Measurements from ENCODE around the gene DR1.
A peak's percentile ranks its signal among the peaks of the same experiment; 100 is the strongest.

The DR1 gene

DNA sequence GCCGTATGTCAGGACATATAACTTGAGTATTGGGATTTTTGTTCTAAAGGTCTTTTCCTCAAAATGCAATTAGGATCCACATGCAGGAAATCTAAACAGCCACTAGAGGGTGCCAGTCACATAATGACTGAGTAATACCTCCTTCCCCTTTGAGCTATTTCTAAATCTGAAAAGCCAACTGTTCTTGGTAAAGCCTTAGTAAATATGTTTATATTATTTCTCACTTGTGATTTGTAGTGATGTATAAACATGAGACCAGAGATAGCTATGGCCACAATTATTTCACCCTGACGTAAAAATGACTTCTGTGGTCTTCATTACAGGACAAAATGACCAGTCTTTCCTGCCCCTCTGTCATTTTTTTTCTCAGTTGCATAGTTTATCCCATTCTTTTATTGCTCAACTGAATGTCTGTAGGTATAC lies 41.0 kb upstream of the DR1 start:
- no peaks in the 10 kb centered on the region for H3K79me1 ChIP-seq (replicated peaks; ENCODE audit: low read length, poor library complexity, severe bottlenecking)
- H3K27ac ChIP-seq (ENCODE audit: low read length, poor library complexity, severe bottlenecking): no peak overlapping the region
- no peak overlapping the region for H2BK12ac ChIP-seq (ENCODE audit: low read length in 2 of 2)
- H2BK120ac ChIP-seq (ENCODE audit: low read depth, low read length): no peak overlapping the region
- H4K91ac ChIP-seq (ENCODE audit: low read length): no peak overlapping the region
- no peak overlapping the region for H3K18ac ChIP-seq (ENCODE audit: low read depth in 1 of 2, low read length in 2 of 2)
- no peak overlapping the region for H2BK15ac ChIP-seq (ENCODE audit: low read depth, poor library complexity, severe bottlenecking)
- H3K9me3 ChIP-seq (ENCODE audit: control insufficient read depth, low read length): no peaks in the 10 kb centered on the region
- no peak overlapping the region for H2AK5ac ChIP-seq (ENCODE audit: low read length, severe bottlenecking)
- no peak overlapping the region for H2AFZ ChIP-seq (ENCODE audit: low read depth, low read length)
- H3K4me1 ChIP-seq (ENCODE audit: control insufficient read depth, insufficient read depth, low read depth, low read length): no peaks in the 10 kb centered on the region
- no peak overlapping the region for H3K9ac ChIP-seq (ENCODE audit: low read length)
- no peaks in the 10 kb centered on the region for H3K27me3 ChIP-seq (ENCODE audit: control insufficient read depth in 1 of 2, insufficient read depth in 1 of 2, low read length in 2 of 2)
- DNase-seq: peak; percentile 84
- H4K8ac ChIP-seq (ENCODE audit: low read length): no peak overlapping the region
- no peak overlapping the region for H3K4ac ChIP-seq (ENCODE audit: low read depth in 1 of 2, low read length in 2 of 2)
- no peak overlapping the region for H3K23ac ChIP-seq (ENCODE audit: low read length in 2 of 2)
- no peak overlapping the region for H3K14ac ChIP-seq (ENCODE audit: low read length in 2 of 2)
- H3K36me3 ChIP-seq (ENCODE audit: control insufficient read depth in 1 of 2, insufficient read depth in 2 of 2, low read depth in 1 of 2, low read length in 2 of 2): peaks cover 0 to 3% of the 10 kb centered on the region in 2 experiments
- H2BK5ac ChIP-seq (ENCODE audit: low read depth, low read length, poor library complexity, severe bottlenecking): no peak overlapping the region
- no peak overlapping the region for H3K4me2 ChIP-seq (ENCODE audit: low read length, poor library complexity, severe bottlenecking)
- no CpG with 5 or more reads among the region's 2 CpGs for WGBS
- no peak overlapping the region for H3K4me3 ChIP-seq (ENCODE audit: insufficient read depth in 1 of 2, low read depth in 1 of 2, low read length in 2 of 2)

DNA sequence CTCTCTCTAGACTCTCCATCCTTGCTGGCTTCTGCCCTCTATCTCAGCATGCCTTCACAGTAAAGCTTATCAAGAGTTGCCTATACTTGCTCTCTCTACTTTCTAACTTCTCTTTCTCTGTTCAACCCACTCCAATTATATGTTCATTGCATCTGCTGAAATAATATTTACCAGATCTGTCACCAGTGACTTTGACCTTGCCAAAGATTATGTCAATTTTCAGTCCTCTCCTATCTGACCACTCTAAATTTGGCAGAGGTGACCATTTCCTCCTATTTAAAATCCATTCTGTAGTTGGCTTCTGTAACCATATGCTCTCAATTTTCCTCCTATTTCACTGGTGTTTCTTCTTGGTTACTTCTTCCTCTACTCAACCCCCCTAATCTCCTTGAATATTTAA lies 38.8 kb upstream of the DR1 start:
- H3K9me3 ChIP-seq (ENCODE audit: control insufficient read depth, low read length): no peaks in the 10 kb centered on the region
- no peaks in the 10 kb centered on the region for H3K79me1 ChIP-seq (replicated peaks; ENCODE audit: low read length, poor library complexity, severe bottlenecking)
- no peaks in the 10 kb centered on the region for H3K4me1 ChIP-seq (ENCODE audit: control insufficient read depth, insufficient read depth, low read depth, low read length)
- no peaks in the 10 kb centered on the region for H3K36me3 ChIP-seq (ENCODE audit: control insufficient read depth in 1 of 2, insufficient read depth in 2 of 2, low read depth in 1 of 2, low read length in 2 of 2)
- no peak overlapping the region for H3K4ac ChIP-seq (ENCODE audit: low read depth in 1 of 2, low read length in 2 of 2)
- H2BK15ac ChIP-seq (ENCODE audit: low read depth, poor library complexity, severe bottlenecking): no peak overlapping the region
- no peak overlapping the region for H4K8ac ChIP-seq (ENCODE audit: low read length)
- no peak overlapping the region for H3K9ac ChIP-seq (ENCODE audit: low read length)
- no peak overlapping the region for H2AFZ ChIP-seq (ENCODE audit: low read depth, low read length)
- no peak overlapping the region for H3K18ac ChIP-seq (ENCODE audit: low read depth in 1 of 2, low read length in 2 of 2)
- no peak overlapping the region for H3K4me3 ChIP-seq (ENCODE audit: insufficient read depth in 1 of 2, low read depth in 1 of 2, low read length in 2 of 2)
- H2BK12ac ChIP-seq (ENCODE audit: low read length in 2 of 2): no peak overlapping the region
- H4K91ac ChIP-seq (ENCODE audit: low read length): no peak overlapping the region
- H3K14ac ChIP-seq (ENCODE audit: low read length in 2 of 2): no peak overlapping the region
- H2BK120ac ChIP-seq (ENCODE audit: low read depth, low read length): no peak overlapping the region
- no peak overlapping the region for H3K27ac ChIP-seq (ENCODE audit: low read length, poor library complexity, severe bottlenecking)
- DNase-seq: no peak
- no peaks in the 10 kb centered on the region for H3K27me3 ChIP-seq (ENCODE audit: control insufficient read depth in 1 of 2, insufficient read depth in 1 of 2, low read length in 2 of 2)
- no peak overlapping the region for H2AK5ac ChIP-seq (ENCODE audit: low read length, severe bottlenecking)
- H3K23ac ChIP-seq (ENCODE audit: low read length in 2 of 2): no peak overlapping the region
- H3K4me2 ChIP-seq (ENCODE audit: low read length, poor library complexity, severe bottlenecking): no peak overlapping the region
- no peak overlapping the region for H2BK5ac ChIP-seq (ENCODE audit: low read depth, low read length, poor library complexity, severe bottlenecking)

DNA sequence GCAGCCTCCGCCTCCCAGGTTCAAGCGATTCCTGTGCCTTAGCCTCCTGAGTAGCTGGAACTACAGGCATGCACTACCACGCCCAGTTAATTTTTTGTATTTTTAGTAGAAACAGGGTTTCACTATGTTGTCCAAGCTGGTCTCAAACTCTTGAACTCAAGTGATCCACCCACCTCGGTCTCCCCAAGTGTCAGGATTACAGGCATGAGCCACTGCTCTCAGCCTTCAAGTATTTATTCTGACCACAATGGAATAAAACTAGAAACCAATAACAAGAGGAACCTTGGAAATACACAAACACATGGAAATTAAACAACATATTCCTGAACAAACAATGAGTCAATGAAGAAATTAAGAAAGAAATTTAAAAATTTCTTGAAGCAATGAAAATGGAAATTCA lies 32.7 kb upstream of the DR1 start:
- H2AFZ ChIP-seq (ENCODE audit: low read depth, low read length): no peak overlapping the region
- H3K27ac ChIP-seq (ENCODE audit: low read length, poor library complexity, severe bottlenecking): no peak overlapping the region
- no peak overlapping the region for H3K14ac ChIP-seq (ENCODE audit: low read length in 2 of 2)
- no peak overlapping the region for H3K4me2 ChIP-seq (ENCODE audit: low read length, poor library complexity, severe bottlenecking)
- peaks cover 0 to 8% of the 10 kb centered on the region in 2 experiments for H3K36me3 ChIP-seq (ENCODE audit: control insufficient read depth in 1 of 2, insufficient read depth in 2 of 2, low read depth in 1 of 2, low read length in 2 of 2)
- H3K79me1 ChIP-seq (replicated peaks; ENCODE audit: low read length, poor library complexity, severe bottlenecking): no peaks in the 10 kb centered on the region
- H3K4ac ChIP-seq (ENCODE audit: low read depth in 1 of 2, low read length in 2 of 2): no peak overlapping the region
- no peaks in the 10 kb centered on the region for H3K4me1 ChIP-seq (ENCODE audit: control insufficient read depth, insufficient read depth, low read depth, low read length)
- no peaks in the 10 kb centered on the region for H3K27me3 ChIP-seq (ENCODE audit: control insufficient read depth in 1 of 2, insufficient read depth in 1 of 2, low read length in 2 of 2)
- H4K8ac ChIP-seq (ENCODE audit: low read length): no peak overlapping the region
- no peak overlapping the region for H3K9ac ChIP-seq (ENCODE audit: low read length)
- no peak overlapping the region for H2BK120ac ChIP-seq (ENCODE audit: low read depth, low read length)
- H2BK15ac ChIP-seq (ENCODE audit: low read depth, poor library complexity, severe bottlenecking): no peak overlapping the region
- no peak overlapping the region for H3K4me3 ChIP-seq (ENCODE audit: insufficient read depth in 1 of 2, low read depth in 1 of 2, low read length in 2 of 2)
- 73% methylated on average over 4 of the region's 4 CpGs for WGBS
- H2AK5ac ChIP-seq (ENCODE audit: low read length, severe bottlenecking): no peak overlapping the region
- H3K18ac ChIP-seq (ENCODE audit: low read depth in 1 of 2, low read length in 2 of 2): no peak overlapping the region
- no peak overlapping the region for H3K23ac ChIP-seq (ENCODE audit: low read length in 2 of 2)
- H2BK12ac ChIP-seq (ENCODE audit: low read length in 2 of 2): no peak overlapping the region
- no peak for DNase-seq
- H2BK5ac ChIP-seq (ENCODE audit: low read depth, low read length, poor library complexity, severe bottlenecking): no peak overlapping the region
- H3K9me3 ChIP-seq (ENCODE audit: control insufficient read depth, low read length): no peaks in the 10 kb centered on the region
- no peak overlapping the region for H4K91ac ChIP-seq (ENCODE audit: low read length)

DNA sequence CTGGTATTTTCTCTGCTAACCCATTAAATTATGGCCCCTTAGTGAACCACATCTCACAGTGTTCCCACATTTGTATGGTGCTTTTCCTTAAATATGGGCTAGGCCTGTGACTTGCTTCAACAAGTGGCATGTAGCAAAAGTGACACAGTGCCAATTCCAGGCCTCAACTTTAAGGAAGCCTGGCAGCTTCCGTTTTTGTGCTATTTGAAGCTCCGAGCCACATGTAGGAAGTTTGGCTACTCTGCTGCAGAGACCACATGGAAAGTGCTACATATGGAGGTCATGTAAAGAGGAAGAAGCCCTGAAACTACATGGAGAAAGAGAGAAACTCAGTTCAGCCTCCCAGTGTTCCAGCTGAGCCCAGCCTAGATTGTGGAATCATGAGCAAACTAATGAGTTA lies 28.5 kb upstream of the DR1 start:
- Histone ChIP-seq H2BK12ac (ENCODE audit: low read length in 2 of 2) (no peak overlapping the region), H3K18ac (ENCODE audit: low read depth in 1 of 2, low read length in 2 of 2) (no peak overlapping the region), H3K4ac (ENCODE audit: low read depth in 1 of 2, low read length in 2 of 2) (no peak overlapping the region), H3K9me3 (ENCODE audit: control insufficient read depth, low read length) (no peaks in the 10 kb centered on the region), H3K36me3 (ENCODE audit: control insufficient read depth in 1 of 2, insufficient read depth in 2 of 2, low read depth in 1 of 2, low read length in 2 of 2) (peaks cover 0 to 8% of the 10 kb centered on the region in 2 experiments), H2AFZ (ENCODE audit: low read depth, low read length) (no peak overlapping the region), H2BK15ac (ENCODE audit: low read depth, poor library complexity, severe bottlenecking) (no peak overlapping the region), H2BK120ac (ENCODE audit: low read depth, low read length) (no peak overlapping the region), H4K8ac (ENCODE audit: low read length) (no peak overlapping the region), H2AK5ac (ENCODE audit: low read length, severe bottlenecking) (no peak overlapping the region), H2BK5ac (ENCODE audit: low read depth, low read length, poor library complexity, severe bottlenecking) (no peak overlapping the region), H3K23ac (ENCODE audit: low read length in 2 of 2) (no peak overlapping the region), H3K79me1 (replicated peaks; ENCODE audit: low read length, poor library complexity, severe bottlenecking) (no peaks in the 10 kb centered on the region), H3K27ac (ENCODE audit: low read length, poor library complexity, severe bottlenecking) (no peak overlapping the region), H3K9ac (ENCODE audit: low read length) (no peak overlapping the region), H3K14ac (ENCODE audit: low read length in 2 of 2) (no peak overlapping the region), H3K27me3 (ENCODE audit: control insufficient read depth in 1 of 2, insufficient read depth in 1 of 2, low read length in 2 of 2) (no peaks in the 10 kb centered on the region), H3K4me2 (ENCODE audit: low read length, poor library complexity, severe bottlenecking) (no peak overlapping the region), H4K91ac (ENCODE audit: low read length) (no peak overlapping the region), H3K4me3 (ENCODE audit: insufficient read depth in 1 of 2, low read depth in 1 of 2, low read length in 2 of 2) (no peak overlapping the region), H3K4me1 (ENCODE audit: control insufficient read depth, insufficient read depth, low read depth, low read length) (no peaks in the 10 kb centered on the region)
- DNase-seq: no peak
- 92% methylated on average over 2 of the region's 2 CpGs for WGBS
